NCI-H524 (cell line): ENCODE measurements around the gene TAC3.
A peak's percentile ranks its signal among the peaks of the same experiment; 100 is the strongest.
"Not testable (repeated sequence)": the region's sequence is repeated elsewhere in the genome, so short reads cannot be mapped to it uniquely, and the experiment has no call there.

Experiments
- DNase-seq, 2 experiments: peaks; one replicate each; lab custom pipeline; 2025; lab: John Stamatoyannopoulos, UW

Gene TAC3

DNA sequence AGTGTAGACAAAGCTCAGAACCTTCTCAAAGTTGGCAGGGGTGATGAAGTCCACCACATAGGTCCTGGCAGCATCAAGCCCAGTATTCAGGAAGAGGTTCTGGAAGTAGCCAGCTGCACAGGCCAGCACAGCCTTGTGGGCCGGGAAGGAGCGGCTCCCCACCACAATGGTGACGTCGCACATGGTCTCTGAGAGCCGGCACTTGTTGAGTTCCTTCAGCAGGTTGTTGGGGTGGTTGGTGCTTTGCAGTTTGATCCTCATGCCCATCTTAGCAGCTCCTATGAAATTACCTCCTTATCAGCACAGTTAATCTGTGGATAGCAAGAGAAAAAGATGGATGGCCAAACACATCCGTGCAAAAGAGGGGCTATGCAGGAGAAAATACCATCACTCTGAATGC, 11.7 kb downstream of the TAC3 start:
- no peak for DNase-seq

DNA sequence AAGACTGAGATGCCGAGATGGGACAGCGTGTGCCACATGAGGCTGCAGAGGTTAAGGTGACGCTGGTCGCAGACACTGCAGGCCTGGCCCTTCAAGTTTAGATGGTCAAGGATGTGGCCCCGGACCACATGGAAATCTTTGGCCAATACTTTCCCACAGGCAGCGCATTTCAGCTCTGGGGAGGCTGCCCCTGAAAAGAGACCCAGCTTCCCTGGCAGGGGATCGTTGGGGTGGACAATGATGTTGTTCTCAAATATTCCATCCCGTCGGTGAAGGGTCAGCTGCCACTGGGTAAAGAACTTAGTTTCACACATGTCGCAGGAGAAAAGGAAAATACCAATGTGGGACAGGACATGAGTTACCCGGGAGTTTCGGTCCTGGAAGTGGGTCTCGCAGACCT, 12.9 kb downstream of the TAC3 start:
- DNase-seq: no peak

DNA sequence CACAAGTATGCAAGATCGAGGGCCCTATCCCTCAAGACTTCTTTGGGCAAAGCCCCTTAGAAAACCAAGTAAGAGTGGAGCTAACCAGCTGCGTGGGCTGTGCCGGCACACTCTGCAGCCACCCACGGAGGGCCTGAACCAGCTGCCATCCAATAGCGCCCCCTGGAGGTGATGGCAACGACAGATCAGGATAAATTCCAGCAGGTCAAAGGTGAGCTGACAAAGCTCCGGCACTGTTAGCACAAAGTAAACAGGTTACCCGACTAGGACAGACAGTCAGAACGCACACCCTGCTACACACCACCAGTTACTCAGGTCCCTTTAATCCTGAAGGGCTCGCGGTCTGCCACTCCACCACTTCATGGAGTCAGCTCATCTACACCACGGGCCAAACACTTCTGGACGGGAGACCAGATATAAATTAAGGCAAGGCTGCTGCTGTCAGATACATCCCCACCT, 14.9 kb downstream of the TAC3 start:
- DNase-seq: peak; percentile 19 to 54

DNA sequence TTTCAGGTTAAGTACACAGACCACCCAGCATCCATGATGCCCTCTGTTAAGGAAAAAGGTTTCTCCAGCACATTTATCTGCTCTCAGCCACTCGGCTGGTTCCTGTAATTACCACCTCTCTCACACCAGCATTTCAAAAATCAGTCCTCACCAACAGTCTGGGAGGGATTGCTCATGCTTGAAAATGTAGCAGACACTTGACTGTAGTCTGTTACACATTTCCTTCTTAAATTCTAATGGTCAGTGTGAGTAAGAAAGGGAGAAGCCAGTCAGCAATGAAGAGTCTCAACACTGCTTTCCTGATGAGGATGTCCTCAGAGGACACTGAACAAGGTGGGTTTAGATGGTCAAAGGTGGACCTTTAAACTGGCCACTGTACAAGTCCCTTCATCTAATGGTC, 15.9 kb downstream of the TAC3 start:
- no peak for DNase-seq

DNA sequence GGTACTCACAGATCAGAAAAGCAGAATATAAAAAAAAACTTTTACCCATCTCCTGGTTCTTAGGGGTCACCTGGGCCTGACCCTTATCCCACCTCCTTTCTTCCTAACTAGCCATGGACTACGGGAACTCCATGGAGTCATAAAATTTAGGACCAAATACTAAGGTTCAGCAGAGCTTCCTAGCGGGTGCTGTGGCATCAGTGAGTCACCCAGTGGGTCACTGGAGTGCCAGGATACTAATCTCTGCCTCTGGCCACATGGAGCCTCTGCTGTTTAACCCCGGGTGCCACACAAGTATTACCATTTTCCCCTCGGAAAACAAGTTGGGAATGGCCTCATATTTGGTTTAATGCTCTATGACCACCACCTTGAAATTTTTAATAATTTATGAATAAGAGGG, 16.9 kb downstream of the TAC3 start:
- no peak for DNase-seq

DNA sequence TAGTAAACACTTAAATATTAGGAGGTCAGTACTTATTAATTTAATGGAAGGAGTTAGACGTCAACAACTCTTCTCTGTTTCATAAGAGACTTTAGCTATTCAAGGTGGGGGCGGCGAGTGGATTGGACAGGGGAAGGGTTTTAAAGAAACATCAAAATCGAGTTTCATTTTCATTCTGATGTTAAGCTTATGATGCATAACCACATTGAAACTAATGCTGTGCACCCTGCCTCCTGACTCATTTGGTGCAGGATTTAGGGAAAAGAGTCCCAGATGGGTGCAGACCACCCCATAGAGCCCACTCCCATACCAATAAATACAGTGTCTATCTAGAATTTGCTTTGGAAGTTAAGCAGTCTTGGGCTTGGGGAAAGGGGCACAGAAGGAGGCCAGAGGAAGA, 17.3 kb downstream of the TAC3 start:
- no peak for DNase-seq

DNA sequence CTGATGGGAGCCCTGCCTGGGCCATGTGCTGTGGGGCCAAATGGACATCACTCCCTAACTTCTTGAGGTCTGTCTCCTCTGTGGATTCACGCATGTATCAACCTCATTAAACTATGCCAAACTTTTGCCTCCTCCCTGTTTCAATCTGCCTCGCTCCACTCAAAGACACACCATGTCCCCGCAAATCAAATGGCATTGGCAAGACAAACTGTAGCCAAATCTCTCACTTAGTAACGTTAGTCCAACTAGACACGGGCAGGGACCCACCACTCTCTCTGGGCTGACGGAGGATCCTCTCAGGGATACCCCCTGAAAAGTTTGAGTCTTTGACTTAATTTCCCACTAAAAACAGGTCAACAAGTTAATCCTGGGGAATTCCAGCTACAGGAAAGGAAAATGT, 18.0 kb downstream of the TAC3 start:
- no peak for DNase-seq

DNA sequence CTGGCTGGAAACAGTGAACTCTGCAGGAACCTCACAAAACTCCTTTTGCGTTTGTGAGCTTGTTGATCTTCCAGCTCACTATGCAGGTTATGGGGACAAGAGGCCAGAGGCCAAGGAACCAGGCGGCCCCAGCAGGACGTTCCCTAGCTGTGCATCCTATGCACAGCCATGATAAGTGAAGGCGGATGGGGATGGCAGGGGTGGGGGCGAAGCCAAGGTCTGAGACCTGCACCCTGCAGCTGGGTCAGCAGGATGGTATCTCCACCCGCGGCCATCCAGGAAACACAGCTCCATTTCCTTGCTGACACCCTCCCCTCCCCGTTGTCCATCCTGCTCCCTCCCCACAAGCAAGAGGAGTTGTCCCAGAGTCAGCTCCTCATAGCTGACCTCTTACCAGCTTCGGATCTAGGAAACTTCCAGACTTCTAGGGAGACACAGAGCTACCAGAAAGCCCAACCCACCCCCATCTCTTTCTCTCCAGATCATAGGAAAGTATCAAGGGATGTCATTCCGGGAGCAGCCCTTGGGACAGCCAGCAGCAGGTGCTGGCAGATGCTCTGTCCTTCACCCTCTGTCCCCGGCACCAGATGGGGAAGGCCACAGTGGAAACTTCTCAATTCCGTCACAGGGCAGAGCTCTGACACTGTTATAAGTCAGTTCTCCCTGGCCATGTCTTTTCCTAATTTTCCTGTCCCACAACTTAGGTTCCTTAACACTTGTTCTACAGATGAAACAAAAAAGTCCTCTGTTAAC, 19.4 kb downstream of the TAC3 start:
- DNase-seq: peak in 1 of 2 experiments; percentile 58

DNA sequence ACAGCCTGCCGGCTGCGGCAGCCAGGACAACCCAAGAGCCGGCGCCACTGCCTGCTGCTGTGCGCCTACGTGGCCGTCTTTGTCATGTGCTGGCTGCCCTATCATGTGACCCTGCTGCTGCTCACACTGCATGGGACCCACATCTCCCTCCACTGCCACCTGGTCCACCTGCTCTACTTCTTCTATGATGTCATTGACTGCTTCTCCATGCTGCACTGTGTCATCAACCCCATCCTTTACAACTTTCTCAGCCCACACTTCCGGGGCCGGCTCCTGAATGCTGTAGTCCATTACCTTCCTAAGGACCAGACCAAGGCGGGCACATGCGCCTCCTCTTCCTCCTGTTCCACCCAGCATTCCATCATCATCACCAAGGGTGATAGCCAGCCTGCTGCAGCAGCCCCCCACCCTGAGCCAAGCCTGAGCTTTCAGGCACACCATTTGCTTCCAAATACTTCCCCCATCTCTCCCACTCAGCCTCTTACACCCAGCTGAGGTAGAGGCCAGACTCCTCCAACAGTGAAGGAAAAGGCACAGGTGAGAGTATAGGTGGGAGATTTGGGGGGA, 20.3 kb downstream of the TAC3 start:
- no peak for DNase-seq

DNA sequence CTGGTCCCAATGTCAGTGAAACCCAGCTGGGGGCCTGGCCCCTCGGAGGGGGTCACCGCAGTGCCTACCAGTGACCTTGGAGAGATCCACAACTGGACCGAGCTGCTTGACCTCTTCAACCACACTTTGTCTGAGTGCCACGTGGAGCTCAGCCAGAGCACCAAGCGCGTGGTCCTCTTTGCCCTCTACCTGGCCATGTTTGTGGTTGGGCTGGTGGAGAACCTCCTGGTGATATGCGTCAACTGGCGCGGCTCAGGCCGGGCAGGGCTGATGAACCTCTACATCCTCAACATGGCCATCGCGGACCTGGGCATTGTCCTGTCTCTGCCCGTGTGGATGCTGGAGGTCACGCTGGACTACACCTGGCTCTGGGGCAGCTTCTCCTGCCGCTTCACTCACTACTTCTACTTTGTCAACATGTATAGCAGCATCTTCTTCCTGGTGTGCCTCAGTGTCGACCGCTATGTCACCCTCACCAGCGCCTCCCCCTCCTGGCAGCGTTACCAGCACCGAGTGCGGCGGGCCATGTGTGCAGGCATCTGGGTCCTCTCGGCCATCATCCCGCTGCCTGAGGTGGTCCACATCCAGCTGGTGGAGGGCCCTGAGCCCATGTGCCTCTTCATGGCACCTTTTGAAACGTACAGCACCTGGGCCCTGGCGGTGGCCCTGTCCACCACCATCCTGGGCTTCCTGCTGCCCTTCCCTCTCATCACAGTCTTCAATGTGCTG, 21.0 kb downstream of the TAC3 start:
- DNase-seq: no peak

DNA sequence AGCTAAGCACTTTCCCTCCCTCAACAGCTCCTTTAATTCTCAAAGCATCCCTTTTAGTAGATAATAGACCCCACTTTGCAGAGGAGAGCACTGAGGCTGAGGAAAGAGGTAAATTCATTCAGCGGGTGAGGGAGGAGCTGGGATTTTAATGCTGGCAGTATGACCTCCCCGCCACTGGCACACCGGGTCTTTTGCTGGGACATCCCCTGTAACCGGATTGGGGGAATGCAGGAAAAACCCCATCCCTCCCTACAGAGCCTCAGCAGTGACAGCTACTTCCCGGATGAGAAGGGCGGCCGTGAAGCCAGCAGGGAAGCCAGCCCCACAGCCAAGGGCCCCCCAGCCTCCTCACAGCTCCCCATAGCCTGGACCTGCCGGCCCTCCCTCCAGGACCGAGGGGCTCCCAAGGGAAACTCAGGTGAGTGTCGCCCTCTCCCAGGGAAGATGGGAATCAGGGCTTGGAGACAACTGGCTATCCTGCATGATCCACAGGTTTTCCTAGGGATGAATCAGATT, 22.0 kb downstream of the TAC3 start:
- no peak for DNase-seq

DNA sequence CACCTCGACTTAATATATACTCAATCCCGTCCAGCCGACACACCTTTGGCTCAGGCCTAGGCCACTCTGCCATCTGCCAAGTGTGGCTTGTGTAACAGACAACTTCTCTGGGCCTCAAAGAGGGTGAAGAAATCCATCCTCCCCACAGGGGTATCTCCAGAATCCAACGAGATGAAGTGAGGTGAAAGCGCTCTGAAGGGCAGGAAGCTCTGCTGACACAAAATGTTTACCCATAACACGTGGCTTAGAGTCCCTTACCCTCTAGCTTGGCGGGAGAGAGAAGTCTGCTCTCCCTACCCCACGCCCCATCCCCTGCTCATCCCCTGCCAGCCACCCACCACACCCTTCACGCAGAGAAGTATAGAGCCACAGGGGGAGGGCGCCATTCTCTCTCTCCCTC, 23.0 kb downstream of the TAC3 start:
- no peak for DNase-seq

DNA sequence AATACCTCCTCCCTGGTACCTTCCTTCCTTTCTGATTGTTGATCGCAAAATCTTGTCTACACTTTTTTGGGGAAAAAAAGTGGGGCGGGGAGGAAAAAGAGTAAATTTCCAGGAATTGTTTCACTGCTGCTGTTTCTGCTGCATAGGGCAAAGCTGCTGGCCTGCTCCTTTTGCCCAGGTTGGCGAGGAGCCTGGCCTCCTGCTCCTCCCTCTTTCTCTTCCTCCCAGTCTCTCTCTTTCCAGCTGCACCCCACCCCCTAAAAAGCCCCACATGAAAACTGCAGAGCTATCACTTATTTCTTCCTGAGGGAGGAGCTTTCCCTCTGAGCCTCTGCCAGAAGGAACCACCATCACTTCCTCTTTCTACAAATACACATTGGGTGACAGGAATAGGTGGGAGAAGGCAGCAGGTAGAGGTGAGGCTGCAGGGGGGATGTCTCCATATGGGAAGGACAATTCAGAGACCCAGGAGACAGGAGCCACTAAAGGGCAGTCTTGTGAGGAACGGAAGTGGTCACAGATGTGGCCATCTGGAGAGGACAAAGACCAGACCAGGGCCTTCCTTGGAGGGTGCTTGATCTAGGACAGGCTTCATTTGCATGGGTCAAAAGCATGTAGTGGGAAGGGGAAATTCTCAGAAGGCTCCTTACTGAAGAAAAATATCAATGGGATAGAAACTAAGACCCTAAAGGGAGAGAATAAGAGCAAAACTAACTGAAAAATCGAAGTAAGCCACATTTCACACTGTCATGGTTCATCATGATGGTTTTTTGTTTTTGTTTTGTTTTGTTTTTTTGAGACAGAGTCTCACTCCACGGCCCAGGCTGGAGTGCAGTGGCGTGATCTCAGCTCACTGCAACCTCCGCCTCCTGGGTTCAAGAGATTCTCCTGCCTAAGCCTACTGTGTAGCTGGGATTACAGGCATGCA, 24.7 kb downstream of the TAC3 start:
- DNase-seq: no peak

DNA sequence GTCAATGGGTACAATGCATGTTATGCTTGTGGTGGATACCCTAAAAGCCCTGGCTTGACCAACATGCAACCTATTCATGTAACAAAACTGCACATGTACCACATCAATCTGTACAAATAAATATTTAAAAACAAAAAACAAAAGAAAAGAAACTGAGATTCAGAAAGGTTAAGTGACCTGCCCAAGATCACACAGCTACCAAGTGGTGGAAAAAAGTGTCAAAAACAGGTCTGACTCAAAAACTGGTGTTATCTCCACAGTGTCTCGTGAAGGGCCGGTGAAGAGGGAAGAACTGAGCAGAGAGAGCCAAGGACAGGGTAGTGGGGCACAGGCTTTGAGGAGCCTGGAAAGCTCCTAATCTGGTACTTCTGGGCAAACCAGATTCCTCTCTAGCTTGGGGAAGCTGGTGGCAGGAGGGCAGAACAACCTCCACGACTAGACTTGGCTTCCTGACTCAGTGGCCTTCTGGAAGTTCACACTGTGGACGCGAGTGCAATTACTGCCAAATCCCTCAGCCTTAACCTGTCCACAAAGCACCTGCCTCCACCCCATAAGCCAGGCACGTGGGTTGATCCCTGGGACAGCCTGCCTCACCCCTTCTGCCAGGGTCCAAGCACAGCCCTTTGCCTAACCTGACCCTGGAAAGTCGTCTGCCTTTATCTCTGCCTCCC, 25.5 kb downstream of the TAC3 start:
- DNase-seq: no peak

DNA sequence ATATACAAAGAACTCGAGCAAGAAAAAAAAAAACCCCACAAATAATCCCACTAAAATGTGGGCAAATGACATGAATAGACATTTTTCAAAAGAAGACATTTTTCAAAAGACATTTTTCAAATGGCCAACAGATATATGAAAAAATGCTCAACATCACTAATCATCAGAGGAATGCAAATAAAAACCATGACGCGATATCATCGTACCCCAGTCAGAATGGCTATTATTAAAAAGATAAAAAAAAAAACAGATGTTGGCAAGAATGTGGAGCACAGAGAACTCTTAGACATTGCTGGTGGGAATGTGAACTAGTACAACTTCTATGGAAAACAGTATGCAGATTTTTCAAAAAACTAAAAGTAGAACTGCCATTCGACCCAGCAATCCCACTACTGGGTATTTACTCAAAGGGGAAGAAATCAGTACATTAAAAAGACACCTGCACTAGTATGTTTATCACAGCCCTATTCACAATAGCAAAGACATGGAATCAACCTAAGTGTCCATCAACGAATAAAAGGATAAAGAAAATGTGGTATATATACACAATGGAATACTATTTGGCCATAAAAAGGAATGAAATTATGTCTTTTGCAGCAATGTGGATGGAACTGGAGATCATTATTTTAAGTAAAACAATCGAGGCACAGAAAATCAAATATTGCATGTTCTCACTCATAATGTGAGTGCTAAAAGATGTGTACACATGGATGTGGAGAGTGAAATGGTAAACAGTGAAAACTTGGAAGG, 26.3 kb downstream of the TAC3 start:
- DNase-seq: no peak

DNA sequence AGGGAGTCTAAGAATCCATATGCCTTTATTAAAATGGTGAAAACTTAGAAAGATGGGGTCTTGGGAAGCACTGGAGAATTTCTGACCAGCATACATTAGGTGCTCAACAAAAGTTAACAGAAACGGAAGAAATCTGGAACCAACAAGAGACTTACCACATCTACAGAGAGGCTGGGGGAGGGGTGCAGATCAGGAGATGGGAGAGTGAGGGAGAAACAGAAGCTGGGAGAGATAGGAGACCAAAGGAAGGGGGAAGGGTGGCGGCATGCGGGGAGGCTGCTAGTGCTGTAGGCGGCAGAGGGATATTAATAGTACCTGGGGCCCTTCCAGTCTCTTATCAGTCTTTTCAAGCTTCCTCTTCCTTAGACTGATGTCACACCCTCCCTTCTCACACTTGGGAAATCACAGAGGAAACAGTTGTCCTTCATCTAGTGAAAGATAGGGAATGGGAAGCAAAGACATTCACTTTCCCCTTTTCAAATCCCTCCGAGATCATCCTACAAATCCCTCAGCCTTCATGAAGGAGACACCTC, 28.1 kb downstream of the TAC3 start:
- DNase-seq: no peak

DNA sequence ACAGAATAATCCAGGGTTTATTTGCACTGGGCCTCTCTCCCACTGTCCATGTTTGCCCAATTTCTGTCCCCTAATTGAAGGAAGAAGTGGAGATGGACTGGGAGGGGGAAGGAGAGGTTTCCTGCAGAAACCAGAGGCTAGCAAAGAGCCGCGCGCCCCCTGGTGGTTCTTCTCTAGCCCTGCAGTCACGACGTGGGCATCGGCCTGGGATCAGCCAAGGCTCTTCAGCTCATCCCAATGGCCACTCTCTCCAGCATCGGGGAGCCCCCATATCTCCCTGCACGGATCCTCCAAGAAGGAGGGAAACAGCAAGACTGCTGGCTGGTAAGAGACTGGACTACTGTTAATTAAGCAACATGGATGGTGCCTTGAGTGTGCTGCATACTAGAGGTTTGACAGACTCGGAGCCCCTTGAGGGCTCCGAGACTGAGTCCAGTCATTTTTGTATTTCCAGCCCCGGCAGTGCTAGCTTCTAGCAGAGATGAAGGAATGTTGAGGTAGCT, 28.7 kb downstream of the TAC3 start:
- DNase-seq: peak in 1 of 2 experiments; percentile 61

DNA sequence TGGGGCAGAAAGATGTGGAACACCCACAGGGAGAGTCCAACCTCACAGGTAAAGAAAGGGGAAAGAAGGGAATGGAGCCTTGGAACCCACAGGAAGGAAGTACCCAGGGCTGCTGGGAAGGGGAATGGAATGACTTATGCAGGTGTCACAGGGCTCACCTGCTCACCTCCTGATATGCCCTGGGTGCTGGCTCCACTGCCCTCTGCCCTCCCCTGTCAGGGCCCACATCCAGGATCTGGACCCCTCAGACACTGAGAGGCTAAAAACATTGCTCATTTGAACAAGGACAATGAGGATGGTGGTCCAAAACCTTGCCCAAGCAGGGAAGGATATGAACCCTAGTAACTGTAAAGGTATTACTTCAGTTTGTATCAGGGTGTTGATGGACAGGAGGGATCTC, 29.3 kb downstream of the TAC3 start:
- no peak for DNase-seq

DNA sequence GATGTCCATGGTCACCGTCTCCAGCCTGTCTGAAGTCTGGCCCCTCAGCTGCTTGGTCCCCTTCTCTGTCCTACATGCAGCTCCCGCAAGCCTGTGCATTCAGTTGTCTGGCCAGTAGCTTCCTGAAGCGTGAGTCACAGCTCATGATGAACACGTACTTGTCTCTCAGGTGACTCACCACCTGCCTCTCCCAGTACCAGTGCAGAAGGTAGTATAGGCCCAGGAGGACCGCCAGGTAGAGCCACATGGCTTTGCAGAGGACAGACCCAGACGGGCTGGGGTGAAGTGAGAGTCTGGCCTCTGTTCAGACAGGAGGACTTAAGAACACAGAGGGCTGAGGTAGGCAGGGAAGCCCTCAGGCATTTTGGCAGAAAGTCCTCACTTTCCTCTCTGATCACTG, 30.6 kb downstream of the TAC3 start:
- not testable (repeated sequence) for DNase-seq

DNA sequence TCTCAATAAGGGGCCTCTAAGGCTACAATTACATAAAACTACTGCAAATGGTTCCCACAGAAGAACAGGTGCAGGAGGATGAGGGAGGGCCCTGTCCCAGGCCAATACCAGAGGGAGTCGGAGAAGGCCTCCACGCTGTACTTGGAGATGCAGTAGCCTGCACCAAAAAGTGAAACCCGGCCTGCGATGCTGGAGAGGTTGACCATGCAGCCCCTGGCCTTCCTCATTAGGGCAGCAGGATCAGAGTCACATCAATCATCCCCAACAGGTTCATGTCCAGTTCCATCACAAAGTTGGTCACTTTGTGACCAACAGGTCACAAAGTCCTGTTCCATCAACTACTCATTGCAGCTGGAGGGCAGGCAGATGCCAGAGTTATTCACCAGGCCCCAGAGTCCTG, 32.9 kb downstream of the TAC3 start:
- DNase-seq: no peak
